OCI-LY1 (cell line): Measurements from ENCODE around the gene SUPT4H1.

ENCODE experiments used
- H2AFZ ChIP-seq: fragments of 200-600 bp; sonication (generic), shearing (Covaris generic); 2 replicates; pipeline ENCODE4 v1.6.0; 2014; ENCODE audit warnings: antibody characterized with exemption, mild to moderate bottlenecking, low read length
- H3F3A ChIP-seq: fragments of 200-600 bp; sonication (generic), shearing (Covaris generic); 2 replicates; pipeline ENCODE4 v1.6.0; 2014; ENCODE audit warnings: mild to moderate bottlenecking, antibody characterized with exemption, low read length, moderate library complexity; ENCODE audit not compliant: insufficient read depth
- H3K27ac ChIP-seq: fragments of 200-600 bp; sonication (generic); 2 replicates; pipeline ENCODE4 v1.5.1; 2014; ENCODE audit warnings: low read length, mixed run types, mild to moderate bottlenecking, low read depth; ENCODE audit not compliant: poor library complexity, severe bottlenecking
- H3K27me3 ChIP-seq: fragments of 200-600 bp; sonication (generic); 2 replicates; pipeline ENCODE4 v1.6.0; 2014; ENCODE audit warnings: antibody characterized with exemption, mild to moderate bottlenecking, low read length, moderate library complexity; ENCODE audit not compliant: insufficient read depth
- H3K36me3 ChIP-seq: fragments of 200-600 bp; sonication (generic); 2 replicates; pipeline ENCODE4 v1.6.1; 2014; ENCODE audit warnings: mild to moderate bottlenecking, antibody characterized with exemption, low read length, moderate library complexity, mixed read lengths; ENCODE audit not compliant: insufficient read depth
- H3K4me1 ChIP-seq: fragments of 200-600 bp; sonication (generic); 2 replicates; pipeline ENCODE4 v1.5.1; 2014; ENCODE audit warnings: mild to moderate bottlenecking, low read length, moderate library complexity; ENCODE audit not compliant: insufficient read depth, severe bottlenecking
- H3K4me2 ChIP-seq: fragments of 200-600 bp; sonication (generic), shearing (Covaris generic); 2 replicates; pipeline ENCODE4 v1.6.1; 2014; ENCODE audit warnings: low read length
- H3K4me3 ChIP-seq: fragments of 200-600 bp; sonication (generic); 2 replicates; pipeline ENCODE4 v1.5.1; 2014; ENCODE audit warnings: low read length, low read depth, mild to moderate bottlenecking, mixed read lengths; ENCODE audit not compliant: poor library complexity, severe bottlenecking
- H3K79me2 ChIP-seq: fragments of 200-600 bp; shearing (Covaris generic); 2 replicates; pipeline ENCODE4 v1.6.1; 2016; ENCODE audit warnings: mixed run types, low read length, mixed read lengths; ENCODE audit not compliant: insufficient read depth
- H3K9ac ChIP-seq: fragments of 200-600 bp; sonication (generic), shearing (Covaris generic); 2 replicates; pipeline ENCODE4 v1.6.1; 2014; ENCODE audit warnings: mild to moderate bottlenecking, low read length, mixed read lengths
- H3K9me2 ChIP-seq: fragments of 200-600 bp; sonication (generic), shearing (Covaris generic); 2 replicates; pipeline ENCODE4 v1.6.1; 2014; ENCODE audit warnings: low read depth, mild to moderate bottlenecking, low read length, mixed read lengths
- H3K9me3 ChIP-seq: fragments of 200-600 bp; shearing (Covaris generic); 2 replicates; pipeline ENCODE4 v1.6.1; 2014; ENCODE audit warnings: low read length, mixed read lengths
- H4K20me1 ChIP-seq: fragments of 200-600 bp; sonication (generic), shearing (Covaris generic); 2 replicates; pipeline ENCODE4 v1.6.0; 2016; ENCODE audit warnings: mild to moderate bottlenecking, low read length; ENCODE audit not compliant: insufficient read depth
- EZH2 ChIP-seq: fragments of 200-600 bp; sonication (generic), shearing (Covaris generic); IDR thresholded peaks from 2 replicates; pipeline ENCODE4 v1.8.0; 2017; ENCODE audit warnings: borderline replicate concordance, mixed run types, mild to moderate bottlenecking, antibody characterized with exemption, low read length, moderate library complexity, mixed read lengths
- TF ChIP-seq, protein P1 (sequence below): fragments of 200-600 bp; sonication (generic), shearing (Covaris generic); IDR thresholded peaks from 2 replicates; pipeline ENCODE4 v1.5.1; 2017; ENCODE audit warnings: mild to moderate bottlenecking, antibody characterized with exemption, low read length, moderate library complexity, mixed read lengths

Gene SUPT4H1

DNA sequence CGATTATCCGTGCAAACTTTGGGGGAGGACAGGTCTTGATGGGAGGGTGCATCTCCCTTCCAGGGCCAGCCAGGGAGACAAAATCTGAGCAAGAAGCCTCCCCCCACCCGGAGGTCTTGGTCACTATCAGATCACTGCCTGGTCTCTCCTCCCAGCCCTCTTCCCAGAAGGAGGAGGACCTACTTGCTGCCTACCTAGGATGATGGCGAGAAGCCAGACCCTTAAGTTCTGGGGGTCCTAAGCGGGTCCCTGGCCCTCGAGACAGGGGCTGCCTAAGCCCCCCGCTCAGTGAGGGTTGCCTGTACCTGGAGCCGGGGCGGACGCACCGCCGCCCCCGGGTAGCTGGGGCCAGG, 28.0 kb downstream of the SUPT4H1 start:
- Histone ChIP-seq H3K27ac (no peak overlapping the region), H4K20me1 (no peaks in the 10 kb centered on the region), H3K27me3 (no peaks in the 10 kb centered on the region), H3K4me3 (no peak overlapping the region), H3K36me3 (0 out of 2 replicates have a peak, but pooled peaks cover 11% of the 10 kb centered on the region), H3K79me2 (no peaks in the 10 kb centered on the region), H3K4me2 (no peak overlapping the region), H3K9ac (no peak overlapping the region), H2AFZ (no peak overlapping the region), H3K9me3 (no peaks in the 10 kb centered on the region), H3K9me2 (no peaks in the 10 kb centered on the region), H3F3A (0 out of 2 replicates have a peak, but pooled peaks cover 9% of the 10 kb centered on the region), H3K4me1 (peaks cover 22% of the 10 kb centered on the region)
- TF ChIP-seq, protein P1, sequence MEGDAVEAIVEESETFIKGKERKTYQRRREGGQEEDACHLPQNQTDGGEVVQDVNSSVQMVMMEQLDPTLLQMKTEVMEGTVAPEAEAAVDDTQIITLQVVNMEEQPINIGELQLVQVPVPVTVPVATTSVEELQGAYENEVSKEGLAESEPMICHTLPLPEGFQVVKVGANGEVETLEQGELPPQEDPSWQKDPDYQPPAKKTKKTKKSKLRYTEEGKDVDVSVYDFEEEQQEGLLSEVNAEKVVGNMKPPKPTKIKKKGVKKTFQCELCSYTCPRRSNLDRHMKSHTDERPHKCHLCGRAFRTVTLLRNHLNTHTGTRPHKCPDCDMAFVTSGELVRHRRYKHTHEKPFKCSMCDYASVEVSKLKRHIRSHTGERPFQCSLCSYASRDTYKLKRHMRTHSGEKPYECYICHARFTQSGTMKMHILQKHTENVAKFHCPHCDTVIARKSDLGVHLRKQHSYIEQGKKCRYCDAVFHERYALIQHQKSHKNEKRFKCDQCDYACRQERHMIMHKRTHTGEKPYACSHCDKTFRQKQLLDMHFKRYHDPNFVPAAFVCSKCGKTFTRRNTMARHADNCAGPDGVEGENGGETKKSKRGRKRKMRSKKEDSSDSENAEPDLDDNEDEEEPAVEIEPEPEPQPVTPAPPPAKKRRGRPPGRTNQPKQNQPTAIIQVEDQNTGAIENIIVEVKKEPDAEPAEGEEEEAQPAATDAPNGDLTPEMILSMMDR = no peak
- no peak for TF ChIP-seq EZH2

DNA sequence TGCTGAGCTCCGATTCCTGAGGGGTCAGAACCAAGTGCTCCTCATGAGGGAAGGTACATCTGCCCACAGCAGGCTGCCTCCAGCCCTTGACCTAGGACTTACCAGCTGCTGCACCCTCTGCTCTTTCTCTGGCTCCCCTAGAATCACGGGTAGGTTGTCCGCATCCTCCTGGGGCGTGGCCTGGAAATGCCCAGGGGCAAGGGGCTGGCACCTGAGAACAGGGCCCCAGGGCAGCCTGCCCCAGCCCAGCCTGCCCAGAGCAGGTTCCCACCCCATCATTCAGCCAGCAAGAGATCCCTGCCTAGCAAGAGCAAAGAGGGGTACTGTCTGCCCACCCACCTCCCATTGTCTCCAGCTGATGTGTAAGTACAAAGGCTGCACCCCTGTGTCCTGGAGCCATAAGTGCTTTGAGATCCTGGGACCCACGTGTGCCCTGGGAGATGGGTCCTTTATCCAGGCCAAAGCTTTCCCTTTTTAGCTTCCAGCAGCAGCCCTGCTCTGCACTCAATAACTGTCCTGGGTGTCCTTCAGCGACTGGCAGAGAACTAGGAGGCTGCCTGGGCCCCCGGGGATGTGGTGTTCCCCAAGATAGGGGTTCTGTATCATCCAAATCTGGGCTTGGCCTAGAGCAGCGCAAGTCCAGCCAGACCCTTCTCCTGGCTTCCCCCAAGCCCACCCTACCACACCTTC, 28.5 kb downstream of the SUPT4H1 start:
- Histone ChIP-seq H3K27ac (no peak overlapping the region), H3K4me1 (peaks cover 17% of the 10 kb centered on the region), H3K27me3 (no peaks in the 10 kb centered on the region), H3K9me2 (no peaks in the 10 kb centered on the region), H4K20me1 (no peaks in the 10 kb centered on the region), H3F3A (0 out of 2 replicates have a peak, but pooled peaks cover 6% of the 10 kb centered on the region), H3K79me2 (no peaks in the 10 kb centered on the region), H2AFZ (no peak overlapping the region), H3K4me3 (no peak overlapping the region), H3K9ac (no peak overlapping the region), H3K9me3 (no peaks in the 10 kb centered on the region), H3K36me3 (0 out of 2 replicates have a peak, but pooled peaks cover 11% of the 10 kb centered on the region), H3K4me2 (no peak overlapping the region)
- no peak for TF ChIP-seq EZH2
- TF ChIP-seq, protein P1 = no peak

DNA sequence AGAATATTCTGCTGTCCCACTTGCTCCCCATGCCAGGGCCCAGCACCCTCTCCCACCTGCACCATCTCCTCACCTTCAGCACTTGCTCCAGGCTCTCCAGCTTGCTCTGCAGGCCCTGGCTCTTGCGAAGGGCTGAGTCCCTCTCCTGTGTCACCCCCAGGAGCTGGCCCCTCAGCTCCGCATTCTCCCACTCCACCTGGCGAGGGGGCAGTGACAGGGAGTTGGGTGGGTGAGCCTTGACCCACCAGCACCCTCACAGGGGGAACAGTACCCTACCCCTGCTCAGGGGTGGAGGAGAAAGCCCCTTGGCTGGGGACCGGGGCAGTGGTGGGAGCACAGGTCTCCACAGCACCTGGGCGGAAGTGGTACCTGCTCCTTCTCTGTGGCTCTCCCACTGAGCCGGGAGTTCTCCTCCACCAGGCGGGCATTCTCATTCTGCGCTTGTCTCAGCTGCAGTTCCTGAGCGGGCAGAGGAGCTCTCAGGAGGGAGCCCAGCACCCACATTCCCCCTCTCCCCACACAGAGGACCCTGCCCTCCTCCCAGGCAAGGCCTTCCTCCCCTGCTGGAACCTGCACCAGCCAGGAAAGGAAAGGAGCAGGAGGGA, 29.3 kb downstream of the SUPT4H1 start:
- Histone ChIP-seq H3K27me3 (no peaks in the 10 kb centered on the region), H3K4me3 (no peak overlapping the region), H3K4me1 (peaks cover 19% of the 10 kb centered on the region), H3K27ac (no peak overlapping the region), H3K4me2 (no peak overlapping the region), H3K79me2 (no peaks in the 10 kb centered on the region), H3K36me3 (0 out of 2 replicates have a peak, but pooled peaks cover 11% of the 10 kb centered on the region), H3F3A (0 out of 2 replicates have a peak, but pooled peaks cover 1% of the 10 kb centered on the region), H3K9me3 (no peaks in the 10 kb centered on the region), H3K9me2 (no peaks in the 10 kb centered on the region), H2AFZ (no peak overlapping the region), H4K20me1 (no peaks in the 10 kb centered on the region), H3K9ac (no peak overlapping the region)
- TF ChIP-seq, protein P1 = no peak
- no peak for TF ChIP-seq EZH2
